GM19035 (cell line): Measurements from ENCODE around the gene RPS21.

ENCODE experiments used
- ATAC-seq: cut with Tn5 transposase; IDR thresholded peaks from one replicate; pipeline ENCODE4 v1.9.1; 2021; ENCODE audit not compliant: unreplicated experiment

Gene RPS21

DNA sequence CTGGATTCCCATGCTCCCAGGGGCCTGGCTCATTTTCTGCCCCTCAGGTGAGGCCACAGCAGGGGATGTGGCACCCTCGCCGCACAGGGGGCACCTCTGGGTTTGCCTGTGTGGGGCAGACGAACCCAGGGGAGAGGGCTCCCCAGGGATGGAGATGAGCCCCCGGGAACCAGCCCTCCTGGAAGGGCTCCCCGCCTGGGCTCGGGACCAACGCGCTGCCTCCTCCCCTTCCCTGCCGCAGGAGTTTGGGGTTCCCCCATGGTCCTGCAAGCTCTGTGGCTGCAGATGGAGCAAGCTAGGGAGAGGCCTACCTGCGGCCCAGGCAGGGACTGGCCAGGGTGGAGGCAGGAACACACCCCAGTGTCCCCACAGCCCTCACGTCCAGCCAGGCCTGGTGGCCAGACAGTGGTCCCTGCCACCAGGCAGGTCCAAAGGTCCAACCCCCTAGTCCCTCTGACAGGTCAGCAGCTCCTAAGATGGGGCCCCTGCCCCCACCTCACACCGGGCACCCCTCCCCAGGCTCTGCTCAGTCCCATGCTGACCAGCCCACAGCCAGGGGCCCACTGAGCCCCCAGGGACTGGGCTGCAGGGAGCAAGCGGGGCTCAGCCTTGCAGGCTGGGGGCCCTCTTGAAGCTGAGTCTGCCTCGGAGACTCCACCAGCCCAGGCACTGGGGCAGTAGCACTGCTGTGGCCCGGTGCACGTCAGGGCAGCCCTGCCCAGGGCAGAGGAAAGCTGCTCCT, 33.4 kb upstream of the RPS21 start:
- ATAC-seq, result no peak

DNA sequence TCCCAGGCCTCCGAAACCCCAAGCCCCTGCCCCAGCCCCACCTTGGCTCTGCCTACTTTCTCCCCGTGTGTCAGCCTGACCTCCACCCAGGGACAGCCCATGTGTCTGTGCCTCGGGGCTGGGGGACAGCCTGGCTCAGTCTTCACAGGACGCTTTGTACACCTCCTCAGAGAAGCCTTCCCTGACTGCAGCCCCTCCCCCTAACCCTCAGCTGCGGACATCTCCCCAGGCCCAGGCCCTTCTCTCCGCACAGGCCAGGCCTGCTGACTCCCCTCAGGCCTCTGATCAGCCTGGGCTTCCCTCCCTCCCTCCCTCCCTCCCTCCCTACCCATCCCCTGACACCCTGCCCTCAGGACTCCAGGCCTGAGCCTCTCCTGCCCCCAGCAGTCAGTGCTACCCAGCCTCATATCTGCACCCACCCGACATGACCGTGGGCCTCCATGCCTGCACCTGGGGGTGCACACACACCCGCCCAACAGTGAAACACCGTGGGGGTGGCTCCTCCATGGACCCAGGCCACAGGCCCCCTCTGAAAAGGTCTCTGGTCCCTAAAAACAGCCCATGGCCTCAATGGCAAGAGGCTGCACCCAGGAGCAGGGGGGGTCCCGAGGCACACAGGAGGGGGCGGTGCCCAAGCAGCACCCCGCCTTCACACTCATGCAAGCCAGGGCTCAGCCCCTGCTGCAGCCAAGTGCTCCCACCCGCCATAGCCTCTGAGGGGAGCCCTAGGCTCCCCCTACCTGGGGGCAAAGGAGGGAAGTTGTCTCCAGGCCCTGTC, 32.7 kb upstream of the RPS21 start:
- ATAC-seq, result no peak

DNA sequence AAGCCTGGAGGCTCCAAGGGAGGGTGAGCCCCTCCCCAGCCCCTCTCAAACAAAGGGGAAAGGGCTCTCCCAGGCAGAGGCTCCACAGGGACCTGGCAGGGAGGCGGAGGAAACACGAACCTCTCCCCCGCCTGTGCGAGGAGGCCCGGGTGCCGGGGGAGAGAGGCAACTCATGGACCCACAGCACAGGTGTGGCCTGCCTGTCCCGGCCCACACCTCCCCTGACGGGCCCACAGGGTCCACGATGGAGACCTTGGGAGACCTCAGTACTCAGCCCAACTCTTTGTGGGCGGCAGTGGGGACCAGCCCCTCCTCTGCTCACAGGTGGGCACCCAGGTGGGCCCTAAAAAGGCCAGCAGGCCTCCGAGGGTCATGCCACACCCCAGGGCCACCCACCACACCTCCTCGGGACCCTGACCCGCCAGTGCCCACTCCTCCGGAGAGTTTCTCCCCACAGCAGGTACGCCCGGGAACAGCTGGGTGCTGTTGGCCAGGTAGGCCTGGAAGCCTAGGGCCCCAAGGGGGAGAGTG, 32.0 kb upstream of the RPS21 start:
- ATAC-seq, result no peak

DNA sequence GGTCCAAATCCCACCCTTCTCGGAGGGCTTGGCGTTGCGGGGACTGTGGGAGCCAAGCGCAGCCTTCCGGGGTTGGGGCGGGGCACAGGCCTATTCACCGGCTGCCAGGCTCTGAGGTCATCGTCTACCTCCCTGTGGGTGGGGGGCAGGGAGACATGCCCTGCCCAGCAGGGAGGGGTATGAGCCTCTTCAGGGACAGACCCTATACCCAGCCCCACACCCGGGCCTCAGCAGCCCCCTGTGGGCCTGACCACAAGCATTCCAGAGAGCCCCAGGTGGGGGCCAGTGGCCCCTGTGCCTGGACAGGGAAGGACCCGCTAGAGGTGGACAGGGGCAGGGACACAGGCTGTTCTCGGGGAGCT, 31.4 kb upstream of the RPS21 start:
- ATAC-seq, result no peak

DNA sequence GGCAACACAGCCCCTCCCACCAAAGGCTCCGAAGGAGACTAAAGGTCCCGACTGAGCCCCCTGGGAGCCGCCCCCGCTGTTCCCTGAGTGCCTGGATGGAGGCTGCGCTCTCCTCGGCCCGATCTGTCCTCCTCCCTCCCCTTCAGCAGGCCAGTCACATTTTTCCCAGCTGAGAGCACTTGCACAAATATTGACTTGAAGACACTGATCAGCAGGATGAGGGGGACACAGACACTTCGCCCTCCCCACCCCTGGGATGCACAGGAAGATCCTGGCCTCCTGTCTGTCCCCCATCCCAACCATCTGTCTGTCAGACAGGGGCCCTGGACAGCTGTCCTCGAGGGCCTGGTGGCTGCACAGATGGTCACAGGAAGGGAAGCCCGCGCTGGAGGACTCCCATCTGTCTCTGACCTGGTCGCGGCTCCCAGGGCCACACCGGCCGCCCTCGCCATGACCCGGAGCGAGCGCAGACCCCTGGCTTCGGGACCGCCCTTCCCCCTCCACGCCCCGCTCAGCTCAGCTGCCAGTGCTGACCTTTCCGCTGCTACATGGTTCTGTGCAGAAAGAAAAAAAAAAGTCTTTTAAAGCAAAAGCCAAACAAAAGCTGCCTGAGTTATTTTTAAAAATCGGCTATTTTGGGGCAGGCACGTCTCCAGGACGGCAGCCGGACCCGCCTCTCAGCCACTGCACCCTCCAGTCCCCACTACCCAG, 30.9 kb upstream of the RPS21 start:
- ATAC-seq, result no peak

DNA sequence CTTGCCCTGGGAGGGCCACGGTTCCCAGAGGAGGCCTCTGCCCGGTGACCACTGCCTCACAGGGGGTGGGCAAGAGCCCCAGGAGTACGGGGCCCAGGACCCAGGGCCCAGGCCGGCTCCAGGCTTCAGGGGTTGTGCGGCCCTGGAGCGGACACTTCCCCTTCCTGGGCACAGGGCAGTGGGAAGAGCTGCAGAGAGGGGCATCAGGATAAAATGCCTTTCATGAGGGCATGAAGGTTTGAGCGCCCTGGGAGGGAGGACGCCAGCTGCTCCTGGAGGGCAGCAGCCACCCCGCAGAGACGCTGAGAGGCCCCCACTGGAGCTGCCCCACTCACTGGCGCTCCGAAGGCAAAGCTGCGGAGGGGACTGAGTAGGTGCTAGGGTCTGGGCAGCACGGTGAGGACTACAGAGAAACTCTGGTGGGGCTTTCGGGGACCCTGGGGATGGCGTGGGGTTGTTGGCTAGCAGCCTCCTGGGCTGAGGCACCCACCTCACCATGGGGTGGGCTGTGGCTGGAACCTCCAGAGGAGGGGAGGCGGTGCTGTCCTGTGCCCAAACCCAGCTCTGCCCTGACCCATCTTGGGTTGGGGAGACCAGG, 30.2 kb upstream of the RPS21 start:
- ATAC-seq, result no peak

DNA sequence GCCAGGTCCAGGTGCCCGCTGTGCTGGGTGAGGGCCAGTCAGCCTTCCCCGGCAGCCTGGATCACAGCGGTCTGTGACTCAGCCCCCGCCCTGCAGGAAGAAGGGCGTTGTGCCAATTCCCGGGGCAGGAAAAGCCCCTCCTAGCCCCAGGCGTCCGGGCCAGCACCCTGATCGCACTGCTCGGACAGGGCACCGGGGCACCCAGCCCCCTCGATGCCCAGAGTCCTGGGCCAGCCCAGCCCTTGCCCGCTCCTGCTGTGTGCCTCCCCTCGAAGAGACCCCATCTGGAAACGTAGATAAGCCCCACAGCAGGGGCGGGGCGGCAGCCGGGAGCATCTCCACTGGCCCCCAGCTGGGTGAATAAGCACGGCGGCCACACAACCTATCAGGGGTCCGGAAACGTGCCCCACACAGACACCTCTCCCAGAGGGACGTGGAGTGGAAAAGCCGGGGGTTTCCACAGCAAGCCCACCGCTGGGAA, 29.7 kb upstream of the RPS21 start:
- ATAC-seq, result no peak

DNA sequence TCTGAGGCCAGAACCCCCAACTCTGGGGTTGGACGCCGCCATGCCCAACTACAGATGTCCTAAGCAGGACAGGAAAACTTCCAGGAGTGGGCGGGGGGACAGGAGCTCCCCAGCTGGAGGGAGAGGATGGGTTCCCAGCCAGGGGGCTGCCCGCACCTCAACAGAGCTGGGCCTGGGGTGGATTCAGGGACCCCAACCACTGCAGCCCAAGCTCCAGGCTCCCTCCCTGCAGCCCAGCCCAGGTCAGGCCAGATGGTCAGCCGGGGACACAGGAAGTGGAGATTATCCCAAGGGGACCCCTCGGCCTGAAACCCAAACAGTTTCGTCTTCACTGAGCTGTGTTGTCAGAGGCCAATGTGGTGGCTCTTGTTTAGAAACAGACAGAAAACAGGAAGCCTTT, 29.2 kb upstream of the RPS21 start:
- ATAC-seq, result no peak

DNA sequence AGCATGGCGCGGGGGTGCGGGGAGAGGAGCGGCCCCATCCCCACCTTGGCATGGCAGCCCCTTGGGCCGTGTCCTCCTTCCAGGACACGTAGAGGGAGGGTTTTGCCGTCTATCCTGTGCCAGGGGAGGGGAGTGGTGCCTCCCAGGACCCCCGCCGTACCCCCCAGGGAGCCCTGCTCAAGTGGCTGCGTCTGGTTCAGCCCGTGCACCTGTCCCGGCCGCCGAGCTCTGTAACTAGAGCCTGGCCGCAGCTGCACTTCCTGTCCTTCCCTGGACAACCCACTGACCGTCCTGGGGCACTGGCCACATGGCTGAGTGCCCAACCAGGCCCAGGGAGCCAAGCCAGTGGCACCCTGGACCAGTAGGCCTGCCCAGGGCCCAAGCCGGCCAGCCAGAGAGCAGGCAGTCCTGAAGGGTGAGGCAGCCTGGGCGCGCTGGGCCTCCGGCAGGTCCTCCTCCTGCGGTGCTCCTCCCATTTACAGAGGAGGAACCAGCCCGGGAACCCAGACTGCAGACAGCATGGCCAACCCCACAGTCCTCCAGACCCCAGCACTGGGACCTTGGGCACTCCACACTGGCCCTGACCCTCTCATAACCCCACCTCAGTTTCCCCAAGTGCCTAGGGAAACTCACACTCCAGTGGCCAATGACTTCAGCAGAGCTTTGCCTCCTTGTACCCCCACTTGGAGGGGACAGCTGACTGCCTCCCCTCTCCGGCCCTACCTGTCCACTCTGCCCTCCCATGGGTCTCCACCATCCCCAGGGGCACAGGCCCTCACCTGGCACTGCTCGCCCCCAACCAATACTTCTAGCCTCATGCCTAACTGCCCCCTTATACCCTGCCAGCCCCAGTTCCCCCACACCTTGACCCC, 28.5 kb upstream of the RPS21 start:
- ATAC-seq, result no peak

DNA sequence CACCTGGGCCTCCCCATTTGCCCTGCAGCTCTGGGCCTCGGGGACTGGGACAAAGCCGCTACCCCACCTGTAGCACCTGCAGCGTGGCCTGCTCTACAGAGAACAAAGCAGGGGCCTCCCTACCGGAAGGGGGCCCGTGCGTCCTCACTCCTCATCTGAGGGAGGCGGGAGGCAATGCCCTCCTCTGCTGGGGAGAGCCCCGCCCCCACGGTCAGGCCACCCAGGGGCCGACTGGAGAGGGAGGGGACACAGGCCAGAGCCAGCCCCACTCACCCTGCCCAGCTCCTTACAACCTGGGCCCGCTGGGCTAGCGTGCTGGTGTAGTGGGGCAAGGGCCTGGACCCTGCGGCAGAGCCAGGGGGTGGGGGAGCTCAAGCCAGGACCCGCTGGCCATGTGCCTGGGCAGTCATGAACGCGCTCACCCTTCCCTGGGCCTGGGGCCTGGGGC, 27.8 kb upstream of the RPS21 start:
- ATAC-seq, result no peak

DNA sequence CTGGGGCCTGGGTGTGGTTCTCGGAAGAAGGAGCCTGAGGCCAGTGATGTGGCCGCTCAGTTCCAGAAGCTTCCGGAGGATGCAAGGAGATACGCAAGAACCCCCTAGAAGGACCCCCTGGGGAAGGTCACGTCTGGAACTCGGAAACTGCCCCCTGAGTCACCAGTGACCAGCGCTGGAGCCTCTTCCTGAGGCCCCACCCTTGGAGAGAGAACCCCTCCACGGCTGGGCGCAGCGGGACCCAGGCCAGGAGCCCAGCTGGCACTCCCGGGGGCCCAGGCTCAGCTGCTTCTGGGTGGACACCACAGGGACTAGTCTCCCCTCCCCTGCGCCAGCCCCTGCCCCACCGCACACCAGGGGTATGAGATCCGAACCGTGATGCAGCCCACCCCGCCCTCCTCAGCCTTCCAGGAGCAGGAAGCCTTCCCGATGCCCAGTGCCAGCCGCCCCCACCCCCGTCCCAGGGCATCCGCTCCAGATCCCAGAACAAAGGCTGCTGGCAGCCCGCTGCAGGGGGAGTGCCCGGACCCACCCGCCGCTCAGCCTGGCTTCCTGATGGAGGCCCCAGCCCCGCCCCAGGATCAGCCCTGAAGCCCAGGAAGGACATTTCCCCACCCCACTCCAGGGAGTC, 27.3 kb upstream of the RPS21 start:
- no peak for ATAC-seq

DNA sequence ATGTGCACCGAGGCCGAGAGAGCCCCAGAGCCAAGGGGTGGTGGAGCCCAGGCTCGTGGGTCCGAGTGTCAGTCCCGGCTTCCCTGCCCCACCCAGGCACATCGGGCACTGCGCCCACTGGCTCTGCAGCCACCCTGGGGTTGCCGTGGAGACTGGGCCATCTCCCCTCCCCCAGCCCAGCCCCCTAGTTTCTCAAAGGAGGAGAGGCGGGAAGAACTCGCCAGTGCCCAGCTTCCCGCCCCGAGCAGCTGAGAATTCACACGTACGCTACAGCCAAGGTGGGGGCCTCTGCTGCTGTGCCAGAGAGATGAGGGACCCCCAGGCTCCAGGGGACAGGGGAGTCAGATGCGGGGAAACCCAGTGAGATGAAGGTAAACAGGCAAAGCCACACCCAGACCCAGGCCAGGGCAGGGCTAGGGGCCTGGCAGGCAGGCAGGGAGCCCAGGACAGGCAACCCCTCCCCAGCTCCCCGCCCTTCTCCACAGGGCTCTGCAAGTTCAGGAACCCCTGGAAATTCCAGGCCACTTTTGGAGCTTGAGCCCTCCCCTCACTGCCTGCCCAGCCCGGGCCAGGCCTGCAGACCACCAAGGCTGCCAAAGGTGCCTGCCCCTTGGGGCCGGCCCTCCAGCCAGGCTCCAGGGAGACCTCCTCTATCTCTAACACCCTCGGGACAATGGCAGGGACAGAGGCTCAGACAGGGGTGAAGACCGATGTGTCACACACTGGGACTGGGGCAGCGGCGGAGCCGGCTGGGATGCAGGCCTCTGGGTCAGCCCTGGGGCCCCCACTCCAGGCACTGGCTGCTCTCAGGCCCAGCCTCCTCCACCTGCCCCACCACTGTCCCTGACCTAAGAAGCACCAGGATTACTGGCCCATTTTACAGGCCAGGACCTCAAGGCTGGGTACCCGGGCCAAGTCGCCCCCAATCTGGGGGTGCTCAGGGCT, 25.8 kb upstream of the RPS21 start:
- ATAC-seq, result no peak

DNA sequence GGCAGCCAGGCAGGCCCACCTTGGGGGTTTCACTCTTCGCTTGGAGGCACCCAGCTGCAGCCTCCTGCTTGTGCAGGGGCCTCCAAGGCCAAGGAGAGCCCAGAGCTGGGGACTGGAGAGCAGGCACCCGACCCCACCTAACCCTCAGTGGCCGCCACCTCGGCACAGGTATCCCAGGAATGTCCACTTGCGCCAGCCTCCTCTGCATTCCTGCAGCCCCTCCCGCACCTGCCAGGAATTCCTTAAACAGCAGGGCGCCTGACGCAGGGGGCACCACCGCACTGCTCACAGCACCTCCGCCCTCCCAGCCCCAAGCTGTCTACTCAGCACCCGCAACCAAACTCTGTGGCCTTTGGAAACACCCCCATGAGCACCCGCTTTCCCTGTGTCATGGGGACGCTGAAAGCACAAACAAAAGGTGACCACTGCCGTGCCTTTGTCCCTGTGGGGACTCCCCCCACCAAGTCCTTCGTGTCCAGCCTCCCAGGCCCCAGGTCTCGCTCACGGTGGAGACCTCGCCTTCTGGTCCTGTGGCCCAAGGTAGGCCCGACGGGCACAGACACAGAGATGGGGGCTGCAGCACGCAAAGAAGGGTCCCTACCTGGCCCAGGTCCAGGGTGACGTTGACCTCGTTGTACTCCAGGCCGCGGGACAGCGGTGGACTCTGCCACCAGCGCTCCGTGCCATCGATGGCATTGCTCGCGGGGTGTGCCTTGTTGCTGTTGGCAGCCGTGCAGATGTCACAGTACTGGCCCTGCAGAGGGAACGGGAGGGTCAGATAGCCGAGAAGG, 24.9 kb upstream of the RPS21 start:
- no peak for ATAC-seq

DNA sequence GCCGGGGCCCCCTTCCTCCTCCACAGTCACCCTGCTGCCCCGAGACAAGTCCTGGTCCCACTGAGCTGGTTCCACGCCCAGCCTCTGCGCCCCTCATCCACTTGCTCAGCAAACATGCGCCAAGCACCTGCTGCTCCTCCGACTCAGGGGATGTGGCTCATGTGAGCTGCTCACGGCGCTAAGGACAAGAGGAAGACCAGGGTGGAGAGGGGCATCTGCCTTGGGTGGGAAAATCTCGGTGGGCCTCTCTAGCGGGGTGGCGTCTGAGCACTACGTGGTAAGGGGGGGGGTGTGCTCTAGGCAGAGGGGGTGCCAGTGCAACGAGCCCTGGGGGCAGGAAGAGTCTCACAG, 24.3 kb upstream of the RPS21 start:
- no peak for ATAC-seq

DNA sequence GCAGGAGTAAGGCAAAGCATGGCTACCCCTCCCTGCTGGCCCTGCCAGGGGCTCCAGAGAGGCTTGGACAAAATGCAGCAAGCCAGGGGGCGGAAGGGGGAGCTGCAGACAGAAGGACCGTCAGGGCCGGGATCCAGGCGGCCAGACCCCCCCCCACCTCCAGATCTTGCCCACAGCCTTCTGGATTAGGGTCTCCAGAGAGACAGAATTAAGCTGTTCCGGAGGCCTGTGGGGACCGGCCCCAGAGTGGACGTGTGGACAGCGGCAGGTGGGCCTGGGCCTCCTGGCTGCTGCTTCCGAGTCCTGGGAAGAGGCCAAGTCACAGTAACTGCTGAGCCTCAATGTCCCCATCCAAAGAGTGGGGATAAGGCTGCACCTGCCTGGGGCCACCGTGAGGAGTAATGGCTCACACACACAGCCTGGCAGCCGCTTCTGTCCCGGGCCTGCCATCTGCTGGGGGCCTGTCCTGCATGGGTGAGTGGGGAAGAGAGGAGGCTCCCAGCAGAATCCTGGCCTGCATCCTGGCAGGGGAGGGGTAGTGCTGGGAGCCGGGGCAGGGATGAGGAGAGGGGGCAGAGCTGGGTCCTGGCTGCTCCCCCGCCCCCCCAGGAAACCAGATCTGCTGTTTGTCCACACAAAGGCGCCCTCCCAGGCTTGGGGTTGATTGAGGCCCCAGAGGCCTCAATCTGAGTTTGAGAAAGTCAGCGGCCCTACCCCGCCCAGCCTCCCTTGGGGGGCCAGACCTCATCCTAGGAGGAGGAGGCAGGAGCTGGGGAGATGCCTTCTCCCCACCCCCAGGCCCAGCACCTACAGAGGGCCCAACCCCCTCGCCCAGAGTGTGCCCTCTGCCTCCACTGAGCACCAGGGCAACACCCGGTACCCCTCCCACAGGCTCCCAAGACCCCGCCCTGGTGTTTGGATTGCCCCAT, 23.6 kb upstream of the RPS21 start:
- no peak for ATAC-seq

DNA sequence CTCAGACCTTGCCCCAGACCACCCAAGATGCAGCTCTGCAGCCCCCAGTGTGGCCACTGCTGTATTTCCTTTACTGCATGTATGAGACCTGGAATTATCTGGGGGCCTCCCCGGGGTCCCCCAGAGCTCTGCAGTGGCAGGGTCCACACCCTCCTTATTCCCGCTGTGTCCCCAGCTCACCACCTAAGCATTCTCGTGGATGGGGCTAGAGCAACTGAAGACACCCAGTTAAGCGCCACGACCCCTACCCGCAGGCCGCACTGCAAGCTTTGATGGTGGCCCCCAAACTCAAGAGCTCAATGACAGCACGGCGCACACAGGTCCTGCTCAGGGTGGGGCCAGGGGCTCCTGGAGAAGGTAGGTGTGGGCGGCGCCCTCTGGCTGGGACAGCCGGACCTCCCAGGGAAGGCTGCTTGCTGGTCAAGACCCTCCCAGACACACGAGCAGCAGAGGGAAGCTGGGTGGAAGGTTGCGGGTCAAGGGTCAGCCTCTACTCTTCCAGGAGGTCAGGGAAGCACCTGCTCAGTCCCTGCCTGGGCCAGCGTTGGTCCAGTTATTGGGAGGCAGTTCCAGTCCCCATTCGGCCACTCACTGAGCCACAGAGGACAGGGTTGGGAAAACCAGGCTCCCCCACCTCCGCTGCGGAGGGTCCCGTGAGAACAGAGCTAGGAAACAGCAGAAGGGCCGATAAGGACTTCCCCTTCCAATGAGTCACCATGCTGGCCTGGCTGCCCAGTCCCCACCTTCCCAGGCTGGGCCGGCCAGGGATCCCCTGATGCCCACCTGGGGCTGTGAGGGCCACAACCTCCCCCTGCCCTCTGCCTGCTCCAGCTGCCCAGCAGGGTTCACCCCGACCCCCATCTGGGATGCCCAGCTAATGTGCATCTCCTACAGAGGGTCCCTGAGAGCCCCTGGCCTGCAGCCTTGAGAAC, 22.7 kb upstream of the RPS21 start:
- no peak for ATAC-seq
